ENCODE measurements around the gene GSS. TPM values are rescaled to one million over a fixed set of nuclear protein-coding genes. Genes with fewer than 3 reads are reported as not detected.

The GSS gene
- total RNA-seq, 4 donors from 2014 or later: 28.0 to 47.6 (median 35.6) TPM

DNA sequence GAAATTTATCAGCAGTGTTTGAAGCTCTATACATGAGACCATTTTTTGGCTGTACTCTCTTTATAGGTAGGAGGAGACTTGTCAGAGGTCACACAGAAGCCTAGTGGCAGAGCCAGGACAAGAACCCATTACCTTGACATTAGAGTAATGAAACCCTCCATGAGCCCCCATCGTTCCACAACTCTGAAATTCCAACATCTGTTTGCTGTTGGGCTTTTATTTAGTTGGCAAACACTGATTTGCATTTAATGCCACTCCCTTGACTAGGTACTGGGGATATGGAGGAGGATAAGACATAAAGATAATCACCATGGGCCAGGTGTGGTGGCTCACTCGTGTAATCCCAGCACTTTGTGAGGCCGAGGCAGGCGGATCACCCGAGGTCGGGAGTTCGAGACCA is 1.6 kb downstream of the GSS start:
- no peak overlapping the region for H3K27ac ChIP-seq
- TF ChIP-seq, protein P1, sequence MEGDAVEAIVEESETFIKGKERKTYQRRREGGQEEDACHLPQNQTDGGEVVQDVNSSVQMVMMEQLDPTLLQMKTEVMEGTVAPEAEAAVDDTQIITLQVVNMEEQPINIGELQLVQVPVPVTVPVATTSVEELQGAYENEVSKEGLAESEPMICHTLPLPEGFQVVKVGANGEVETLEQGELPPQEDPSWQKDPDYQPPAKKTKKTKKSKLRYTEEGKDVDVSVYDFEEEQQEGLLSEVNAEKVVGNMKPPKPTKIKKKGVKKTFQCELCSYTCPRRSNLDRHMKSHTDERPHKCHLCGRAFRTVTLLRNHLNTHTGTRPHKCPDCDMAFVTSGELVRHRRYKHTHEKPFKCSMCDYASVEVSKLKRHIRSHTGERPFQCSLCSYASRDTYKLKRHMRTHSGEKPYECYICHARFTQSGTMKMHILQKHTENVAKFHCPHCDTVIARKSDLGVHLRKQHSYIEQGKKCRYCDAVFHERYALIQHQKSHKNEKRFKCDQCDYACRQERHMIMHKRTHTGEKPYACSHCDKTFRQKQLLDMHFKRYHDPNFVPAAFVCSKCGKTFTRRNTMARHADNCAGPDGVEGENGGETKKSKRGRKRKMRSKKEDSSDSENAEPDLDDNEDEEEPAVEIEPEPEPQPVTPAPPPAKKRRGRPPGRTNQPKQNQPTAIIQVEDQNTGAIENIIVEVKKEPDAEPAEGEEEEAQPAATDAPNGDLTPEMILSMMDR (IDR thresholded peaks at IDR 0.05): no peak
- TF ChIP-seq POLR2A (IDR thresholded peaks at IDR 0.05) (no peak), POLR2AphosphoS5 (IDR thresholded peaks at IDR 0.05) (no peak), EP300 (IDR thresholded peaks at IDR 0.05) (no peak)
- peaks cover 0 to 20% of the 10 kb centered on the region in 2 donors for H3K36me3 ChIP-seq
- ATAC-seq: no peak
- no peaks in the 10 kb centered on the region for H3K9me3 ChIP-seq
- no peaks in the 10 kb centered on the region for H3K27me3 ChIP-seq
- H3K4me1 ChIP-seq: peaks cover 0 to 19% (median 5%) of the 10 kb centered on the region in 3 donors
- 60 to 72% methylated on average over 1 to 5 of the region's 7 CpGs for WGBS, 2 donors (ENCODE audit: low coverage in 1 of 2)
- H3K4me3 ChIP-seq: no peak overlapping the region

DNA sequence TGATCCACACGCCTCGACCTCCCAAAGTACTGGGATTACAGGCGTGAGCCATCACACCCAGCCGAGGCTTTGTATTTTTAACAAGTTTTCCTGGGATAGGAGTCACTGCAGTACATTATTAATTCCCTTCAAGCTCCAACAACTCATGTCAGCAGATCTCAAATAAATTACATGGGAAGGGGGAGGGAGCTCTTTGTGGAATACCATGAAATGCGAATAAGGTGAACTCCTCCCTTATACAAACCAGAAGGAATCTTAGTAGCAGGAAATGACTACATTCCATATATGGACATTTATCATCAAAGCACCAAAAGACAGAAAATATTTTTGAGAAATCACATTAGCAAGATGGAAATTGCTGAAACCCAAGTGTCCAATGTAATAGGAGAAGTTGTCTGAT is 2.9 kb downstream of the GSS start:
- no peaks in the 10 kb centered on the region for H3K27me3 ChIP-seq
- no peak overlapping the region for H3K4me3 ChIP-seq
- TF ChIP-seq, protein P1 (IDR thresholded peaks at IDR 0.05): no peak
- TF ChIP-seq POLR2A (IDR thresholded peaks at IDR 0.05) (no peak), POLR2AphosphoS5 (IDR thresholded peaks at IDR 0.05) (no peak), EP300 (IDR thresholded peaks at IDR 0.05) (no peak)
- H3K36me3 ChIP-seq: peaks cover 0 to 20% of the 10 kb centered on the region in 2 donors
- no peak overlapping the region for H3K27ac ChIP-seq
- H3K4me1 ChIP-seq: peaks cover 0 to 19% (median 5%) of the 10 kb centered on the region in 3 donors
- no peak for ATAC-seq
- WGBS, 2 donors (ENCODE audit: low coverage in 1 of 2): 60 to 88% methylated on average over 1 of the region's 5 CpGs
- H3K9me3 ChIP-seq: no peaks in the 10 kb centered on the region

DNA sequence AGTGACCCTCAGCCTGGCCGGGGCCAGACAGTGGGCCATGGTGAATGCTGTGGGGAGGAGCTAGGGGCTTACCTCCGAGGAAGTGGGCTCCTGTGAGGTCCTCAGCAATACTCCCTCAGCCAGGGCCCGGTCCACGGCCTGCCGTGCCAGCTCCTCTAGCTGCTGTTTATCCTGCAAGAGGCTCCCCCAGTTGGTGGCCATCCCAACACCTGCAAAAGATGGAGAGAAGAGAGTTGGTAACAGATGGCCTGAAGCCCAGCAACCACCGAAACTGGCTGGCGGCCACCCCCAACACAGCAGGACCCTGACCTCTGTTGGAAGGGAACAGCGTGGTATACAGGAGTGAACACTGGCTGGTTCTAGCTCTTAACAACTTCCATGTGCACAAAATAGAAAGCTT is 4.0 kb downstream of the GSS start:
- no peak overlapping the region for H3K4me3 ChIP-seq
- peaks cover 0 to 20% (median 5%) of the 10 kb centered on the region in 3 donors for H3K4me1 ChIP-seq
- TF ChIP-seq POLR2A (IDR thresholded peaks at IDR 0.05): no peak
- no peak for TF ChIP-seq POLR2AphosphoS5 (IDR thresholded peaks at IDR 0.05)
- no peak for TF ChIP-seq EP300 (IDR thresholded peaks at IDR 0.05)
- TF ChIP-seq, protein P1 (IDR thresholded peaks at IDR 0.05): no peak
- 50 to 100% methylated on average over 1 to 2 of the region's 8 CpGs for WGBS, 2 donors (ENCODE audit: low coverage in 1 of 2)
- no peak overlapping the region for H3K27ac ChIP-seq
- H3K27me3 ChIP-seq: no peaks in the 10 kb centered on the region
- no peak for ATAC-seq
- no peaks in the 10 kb centered on the region for H3K9me3 ChIP-seq
- peaks cover 0 to 20% of the 10 kb centered on the region in 2 donors for H3K36me3 ChIP-seq

DNA sequence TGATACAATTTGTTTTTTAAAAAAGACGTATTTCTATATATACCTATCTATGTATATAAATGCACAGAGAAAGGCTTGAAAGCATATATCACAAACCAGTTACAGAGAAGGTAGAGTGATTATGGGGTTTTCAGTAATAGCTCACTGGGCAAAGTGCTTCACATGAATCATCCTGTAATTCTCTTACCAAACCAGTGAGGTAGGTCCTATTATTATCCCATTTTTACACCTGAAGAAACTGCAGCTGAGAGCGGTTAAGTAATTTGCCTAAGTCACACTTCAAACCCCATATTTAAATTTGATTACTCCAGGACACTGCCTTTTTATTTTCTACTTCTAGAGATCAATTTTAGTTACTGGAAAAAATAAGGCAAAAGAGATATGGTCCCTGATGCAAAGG is 4.4 kb downstream of the GSS start:
- WGBS, 2 donors (ENCODE audit: low coverage in 1 of 2): 87 to 100% methylated on average over 2 of the region's 2 CpGs
- TF ChIP-seq, protein P1 (IDR thresholded peaks at IDR 0.05): no peak
- no peak for TF ChIP-seq EP300 (IDR thresholded peaks at IDR 0.05)
- no peak for TF ChIP-seq POLR2AphosphoS5 (IDR thresholded peaks at IDR 0.05)
- no peak for TF ChIP-seq POLR2A (IDR thresholded peaks at IDR 0.05)
- no peaks in the 10 kb centered on the region for H3K9me3 ChIP-seq
- no peak overlapping the region for H3K4me3 ChIP-seq
- H3K36me3 ChIP-seq: peaks cover 0 to 20% of the 10 kb centered on the region in 2 donors
- H3K4me1 ChIP-seq: peaks cover 0 to 20% (median 3%) of the 10 kb centered on the region in 3 donors
- ATAC-seq: no peak
- H3K27ac ChIP-seq: no peak overlapping the region
- H3K27me3 ChIP-seq: no peaks in the 10 kb centered on the region

DNA sequence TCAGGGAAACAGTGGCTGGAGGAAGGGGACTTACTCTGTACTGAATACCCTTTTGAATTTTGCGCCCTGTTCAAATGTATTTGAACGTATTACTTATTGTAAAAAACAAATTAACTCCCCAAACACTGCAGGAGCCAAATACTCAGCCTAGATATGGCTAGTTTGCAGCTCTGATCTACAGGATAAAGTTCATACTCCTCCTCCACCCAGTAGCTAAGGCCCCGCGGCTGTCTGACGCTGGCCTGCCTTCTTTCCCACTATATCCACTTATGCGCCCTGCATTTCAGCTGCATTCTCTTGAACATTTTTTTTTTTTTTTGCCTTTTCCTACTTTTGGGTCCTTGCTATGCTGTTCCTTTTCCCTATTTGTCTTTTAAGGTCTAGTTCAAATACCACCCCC is 6.5 kb downstream of the GSS start:
- no peak overlapping the region for H3K27ac ChIP-seq
- no peaks in the 10 kb centered on the region for H3K9me3 ChIP-seq
- ATAC-seq: no peak
- no peaks in the 10 kb centered on the region for H3K27me3 ChIP-seq
- peaks cover 0 to 16% (median 4%) of the 10 kb centered on the region in 3 donors for H3K4me1 ChIP-seq
- no peak overlapping the region for H3K4me3 ChIP-seq
- TF ChIP-seq POLR2AphosphoS5 (IDR thresholded peaks at IDR 0.05) (no peak), EP300 (IDR thresholded peaks at IDR 0.05) (no peak), POLR2A (IDR thresholded peaks at IDR 0.05) (no peak)
- TF ChIP-seq, protein P1 (IDR thresholded peaks at IDR 0.05): no peak
- WGBS, 2 donors (ENCODE audit: low coverage in 1 of 2): 86 to 90% methylated on average over 6 of the region's 6 CpGs
- peaks cover 0 to 29% of the 10 kb centered on the region in 2 donors for H3K36me3 ChIP-seq

All from gastroesophageal sphincter (tissue), 4 donors.